BJ (cell line): Measurements from ENCODE around the gene NCK2. TPM values are rescaled to one million over a fixed set of nuclear protein-coding genes. Genes with fewer than 3 reads are reported as not detected.

Experiments
- CTCF ChIA-PET: fragments of 350-600 bp; formaldehyde crosslinking; extraction: SDS; loops from one replicate; lab custom pipeline; 2021; ENCODE audit warnings: antibody characterized with exemption, inconsistent platforms; lab: Yijun Ruan, JAX
- POLR2A ChIA-PET: fragments of 300-600 bp; sonication (Branson Sonifier 250); formaldehyde crosslinking; extraction: SDS; loops from one replicate; lab custom pipeline; 2021; ENCODE audit warnings: antibody characterized with exemption; lab: Charles Lee
- DNase-seq: peaks from one replicate; pipeline ENCODE4 v3.0.0-alpha.2; 2011; ENCODE audit warnings: low read depth
- H3K27me3 ChIP-seq: 2 replicates; pipeline ENCODE4 v1.6.0; 2011; ENCODE audit warnings: low read length; ENCODE audit not compliant: control insufficient read depth, insufficient read depth
- H3K36me3 ChIP-seq: 2 replicates; pipeline ENCODE4 v1.5.1; 2011; ENCODE audit warnings: low read length; ENCODE audit not compliant: control insufficient read depth, insufficient read depth
- H3K4me3 ChIP-seq: 2 replicates; pipeline ENCODE4 v1.5.1; 2011; ENCODE audit warnings: low read depth, mild to moderate bottlenecking, control low read depth, low read length
- CTCF ChIP-seq: IDR thresholded peaks from 2 replicates; pipeline ENCODE4 v1.5.1; 2011; ENCODE audit warnings: low read depth, mild to moderate bottlenecking, control low read depth, inconsistent platforms, low read length, moderate library complexity; ENCODE audit not compliant: insufficient read depth
- polyA plus RNA-seq: library from polyadenylated mRNA; depleted of rRNA; stranded (reverse); fragments of >200 nt; gene quantifications from 2 replicates; pipeline ENCODE4 v1.2.3, GENCODE V29; 2011

NCK2 gene
- polyA plus RNA-seq, 1 experiment: 32.9 TPM

DNA sequence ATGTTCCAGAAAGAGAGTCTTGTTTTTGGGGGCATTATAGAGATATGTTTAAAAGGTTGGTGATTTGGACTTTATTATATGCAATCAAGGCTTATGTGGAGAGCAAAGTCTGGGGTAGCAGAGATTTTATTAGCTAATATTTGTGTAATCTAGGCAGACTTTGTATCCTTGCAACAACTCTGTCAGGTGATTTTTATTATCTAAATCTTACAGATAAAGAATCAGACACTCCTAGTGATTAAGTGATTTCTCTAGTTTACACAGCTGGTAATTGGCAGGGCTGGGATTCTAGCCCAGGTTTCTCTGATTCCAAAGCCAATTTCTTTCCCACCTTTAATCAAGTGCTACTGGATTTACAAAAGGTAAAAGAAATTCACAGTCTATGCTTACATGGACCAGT lies 33.3 kb upstream of the NCK2 start:
- CTCF ChIA-PET: no interaction called here

GRCh38 chr2:105712166-105712915 lies 32.4 kb upstream of the NCK2 start:
- Histone ChIP-seq H3K27me3 (peaks cover 6% of the 10 kb centered on the region), H3K36me3 (no peaks in the 10 kb centered on the region), H3K4me3 (no peak overlapping the region)
- TF ChIP-seq CTCF: no peak
- no peak for DNase-seq
- ChIA-PET CTCF (no interaction called here), POLR2A (no interaction called here)

More for the DNA sequence above, 33.3 kb upstream of the NCK2 start:
- H3K4me3 ChIP-seq: no peak overlapping the region
- TF ChIP-seq CTCF: no peak
- POLR2A ChIA-PET: no interaction called here
- DNase-seq: no peak
- H3K36me3 ChIP-seq: no peaks in the 10 kb centered on the region
- H3K27me3 ChIP-seq: peaks cover 3% of the 10 kb centered on the region

DNA sequence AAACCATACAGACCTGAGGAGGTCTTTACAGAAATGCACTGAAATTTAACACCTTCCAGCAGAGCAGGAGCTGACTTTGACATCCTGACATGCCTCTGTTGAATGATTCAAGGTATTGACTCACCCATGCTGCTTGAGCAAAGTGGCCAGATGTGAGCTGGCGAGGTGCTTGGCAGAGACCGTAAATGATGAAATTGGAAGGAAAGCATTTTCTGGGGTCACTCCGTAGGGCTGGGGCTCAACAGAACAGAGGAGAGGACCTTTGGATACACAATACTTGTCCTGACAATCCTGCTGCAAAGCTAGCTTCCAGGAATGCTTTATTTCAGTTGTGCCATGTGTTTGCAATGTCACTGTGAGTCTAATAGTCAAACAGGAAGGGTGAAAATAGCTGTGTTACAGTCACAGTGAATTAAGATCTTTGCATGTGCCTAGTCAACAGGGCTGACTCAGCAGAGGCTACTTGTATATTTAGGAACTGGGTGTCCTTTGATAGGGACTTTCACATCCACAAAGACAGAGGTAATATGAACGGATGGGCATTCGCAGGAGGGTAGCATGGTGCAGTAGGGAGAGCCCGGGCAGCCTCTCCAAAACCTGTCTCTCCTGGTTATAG lies 31.6 kb upstream of the NCK2 start:
- H3K4me3 ChIP-seq: no peak overlapping the region
- no peaks in the 10 kb centered on the region for H3K36me3 ChIP-seq
- DNase-seq: no peak
- no peak for TF ChIP-seq CTCF
- POLR2A ChIA-PET: no interaction called here
- peaks cover 6% of the 10 kb centered on the region for H3K27me3 ChIP-seq
- CTCF ChIA-PET: no interaction called here

- Histone ChIP-seq H3K36me3 (no peaks in the 10 kb centered on the region), H3K4me3 (no peak overlapping the region), H3K27me3 (peaks cover 4% of the 10 kb centered on the region; the same call in 1 of the 2 replicates)
- ChIA-PET POLR2A (no interaction called here), CTCF (no interaction called here)
- no peak for TF ChIP-seq CTCF
- no peak for DNase-seq
These were observed 30.6 kb upstream of the NCK2 start for GRCh38 chr2:105714141-105714540.

- Histone ChIP-seq H3K4me3 (no peak overlapping the region), H3K27me3 (peaks cover 4% of the 10 kb centered on the region; the same call in 1 of the 2 replicates), H3K36me3 (no peaks in the 10 kb centered on the region)
- ChIA-PET POLR2A (no interaction called here), CTCF (interaction anchor here (1.0 kb wide), 1 partner anchor 142 kb away, joined by 3 read pairs; no protein-coding TSS in a partner anchor)
- no peak for DNase-seq
- TF ChIP-seq CTCF: no peak
These were observed 25.7 kb upstream of the NCK2 start for GRCh38 chr2:105718846-105719481.
